Activated T-cell treated with anti-CD3 and anti-CD28 coated beads, Interleukin-2, amount 50 U/mL, for 4 hours (primary cell): ENCODE measurements around the gene TMEM214. TPM values are rescaled to one million over a fixed set of nuclear protein-coding genes. Genes with fewer than 3 reads are reported as not detected.
A peak's percentile ranks its signal among the peaks of the same experiment; 100 is the strongest.

Source experiments
- ATAC-seq, 2 donors: fragments of 200-7000 bp; cut with Tn5 transposase; one replicate each; pipeline ENCODE4 v1.10.0; 2021
- DNase-seq: peaks from one replicate; pipeline ENCODE4 v3.0.0-alpha.2; 2020
- H3K27me3 Mint-ChIP-seq: one replicate; pipeline ENCODE4 v1.8.0; 2021; ENCODE audit warnings: low read depth, mixed read lengths
- H3K36me3 Mint-ChIP-seq: one replicate; pipeline ENCODE4 v1.8.0; 2022; ENCODE audit warnings: mixed read lengths; ENCODE audit not compliant: insufficient read depth
- H3K4me1 Mint-ChIP-seq: one replicate; pipeline ENCODE4 v1.8.0; 2021; ENCODE audit warnings: low read depth, mixed read lengths
- H3K4me3 Mint-ChIP-seq: one replicate; pipeline ENCODE4 v1.8.0; 2021; ENCODE audit warnings: mild to moderate bottlenecking, moderate library complexity, mixed read lengths
- H3K9me3 Mint-ChIP-seq: one replicate; pipeline ENCODE4 v1.8.0; 2021; ENCODE audit warnings: mixed read lengths
- total RNA-seq, 3 donors: library from RNA; stranded (reverse); gene quantifications; one replicate each; pipeline ENCODE4 v1.2.1, GENCODE V29; 2021

TMEM214 gene
- total RNA-seq, 3 donors from 2014 or later: 59.0 to 71.3 (median 60.4) TPM

DNA sequence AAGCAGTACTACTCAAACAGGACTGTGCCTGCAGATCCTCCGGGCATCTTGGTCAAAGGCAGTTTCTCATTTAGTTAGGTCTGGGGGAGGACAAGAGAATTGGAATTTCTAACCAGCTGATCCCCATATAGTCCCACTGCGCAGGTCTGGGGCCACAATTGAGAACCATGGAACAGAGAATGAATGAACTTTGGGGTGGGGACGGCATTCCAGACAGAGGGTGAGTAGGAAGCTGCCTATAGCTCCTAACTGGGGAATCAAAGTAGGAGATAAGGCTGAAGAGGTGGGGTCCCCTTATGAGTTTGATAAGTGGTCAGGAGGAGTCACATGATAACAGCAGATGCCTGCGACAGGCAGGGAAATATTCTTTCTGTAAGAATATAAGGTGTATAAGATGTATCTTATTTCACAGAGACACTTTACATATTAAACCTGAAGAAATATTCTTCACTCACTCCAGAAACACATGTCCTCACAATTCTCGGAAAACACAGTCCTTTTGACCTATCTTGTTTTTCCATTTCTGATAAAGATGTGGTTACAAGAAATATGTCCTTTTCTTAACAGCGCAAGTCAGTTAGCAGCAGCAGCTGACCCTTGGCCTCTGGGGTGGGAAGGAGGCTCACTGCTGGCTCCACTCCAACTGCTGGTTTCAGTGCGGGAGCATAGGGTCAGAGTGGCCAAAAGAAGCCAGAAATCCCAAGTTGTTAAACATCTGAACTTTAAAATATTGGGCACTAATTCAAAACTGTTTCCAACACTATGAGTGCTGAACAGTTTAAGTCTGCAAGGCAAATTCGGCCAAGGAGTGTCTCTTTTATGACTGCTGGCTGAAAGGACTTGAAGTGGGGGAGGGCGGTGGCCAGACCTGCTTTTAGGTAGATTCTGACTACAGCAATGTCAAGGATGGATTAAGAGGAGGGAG, 12.6 kb upstream of the TMEM214 start:
- Mint-ChIP-seq H3K36me3 (peaks cover 6% of the 10 kb centered on the region), H3K4me1 (no peaks in the 10 kb centered on the region), H3K4me3 (no peak overlapping the region), H3K27me3 (no peaks in the 10 kb centered on the region), H3K9me3 (no peaks in the 10 kb centered on the region)
- ATAC-seq (no peak), DNase-seq (no peak)

DNA sequence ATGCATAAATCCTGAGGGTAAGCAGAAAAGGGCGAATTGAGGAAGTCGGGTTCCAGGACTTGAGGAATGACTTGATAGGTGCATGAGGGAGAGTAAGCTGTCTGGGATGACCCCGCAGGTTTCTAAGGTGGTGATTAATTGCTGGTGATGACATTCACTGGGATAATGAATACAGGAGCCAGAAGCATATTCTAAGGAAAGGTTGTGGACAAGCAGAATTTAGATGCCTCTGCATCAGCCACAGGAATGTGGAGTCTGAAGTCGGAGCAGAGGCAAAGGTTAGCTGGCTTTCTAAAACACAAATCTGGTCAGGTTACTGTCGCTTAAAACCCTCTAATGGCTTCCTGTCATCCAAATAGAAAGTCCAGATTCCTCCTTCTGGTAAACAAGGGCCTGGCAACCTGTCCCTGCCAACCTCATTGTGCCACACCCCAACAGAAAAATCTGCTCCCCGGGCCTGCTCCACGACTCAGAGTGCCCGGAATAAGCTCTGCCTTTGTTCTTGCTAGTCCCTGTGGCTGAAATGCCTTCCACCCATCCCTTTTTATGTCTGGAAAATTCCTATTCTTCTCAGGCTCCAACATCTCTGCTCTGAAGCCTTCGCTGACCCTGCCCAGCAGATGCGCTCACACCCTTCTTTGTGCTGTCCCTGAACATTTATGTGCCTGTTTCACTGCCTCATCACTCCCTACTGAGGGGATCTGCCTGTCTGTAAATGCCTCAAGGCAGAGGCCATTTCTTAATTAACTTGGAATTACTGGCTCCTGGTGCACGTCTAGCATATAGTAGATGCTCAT, 11.3 kb upstream of the TMEM214 start:
- H3K4me3 Mint-ChIP-seq: no peak overlapping the region

DNA sequence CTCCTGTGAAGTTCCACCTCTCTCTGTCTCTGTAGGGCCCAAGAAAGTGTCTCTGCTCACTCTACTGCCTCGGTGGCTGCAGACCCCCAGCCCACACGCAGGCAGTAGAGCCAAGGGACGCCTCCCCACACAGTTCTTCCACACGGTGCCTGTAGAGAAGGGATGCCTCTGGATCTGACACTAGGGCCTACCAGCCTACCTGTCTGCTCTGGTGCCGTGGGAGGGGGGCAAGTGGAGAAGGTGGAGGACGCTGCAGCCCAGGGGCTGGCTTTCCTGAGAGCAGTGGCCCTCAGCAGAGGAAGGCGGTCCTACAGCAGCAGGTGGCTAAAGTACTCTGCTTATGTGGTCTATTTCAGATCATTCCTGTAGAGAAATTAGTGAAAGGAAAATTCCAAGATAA, 9.0 kb upstream of the TMEM214 start:
- no peak for ATAC-seq

More for the DNA sequence above, 11.3 kb upstream of the TMEM214 start:
- Mint-ChIP-seq H3K27me3 (no peaks in the 10 kb centered on the region), H3K36me3 (peaks cover 8% of the 10 kb centered on the region), H3K4me1 (no peaks in the 10 kb centered on the region), H3K9me3 (no peaks in the 10 kb centered on the region)
- DNase-seq: no peak
- no peak for ATAC-seq

DNA sequence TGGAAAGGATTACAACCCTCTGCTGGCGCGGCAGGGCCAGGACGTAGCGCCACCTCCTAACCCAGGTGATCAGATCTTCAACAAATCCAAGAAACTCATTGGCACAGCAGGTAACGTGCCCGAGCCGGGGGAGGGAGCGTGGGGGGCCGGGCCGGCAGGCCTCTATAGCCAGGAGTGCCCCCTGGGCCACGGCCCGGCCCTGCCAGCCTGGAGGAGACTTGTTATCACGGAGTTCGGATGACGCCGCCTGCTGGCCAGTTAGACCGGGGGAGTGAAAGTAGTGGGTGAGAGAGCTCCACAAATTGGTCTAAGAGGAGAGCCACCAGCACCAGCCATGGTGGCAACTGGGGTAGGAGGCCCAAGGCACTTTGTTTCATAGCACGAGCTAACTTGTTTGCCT, 8.6 kb upstream of the TMEM214 start:
- H3K4me1 Mint-ChIP-seq: no peaks in the 10 kb centered on the region
- DNase-seq (no peak), ATAC-seq (no peak)
- no peak overlapping the region for H3K4me3 Mint-ChIP-seq
- H3K36me3 Mint-ChIP-seq: peaks cover 8% of the 10 kb centered on the region
- no peaks in the 10 kb centered on the region for H3K27me3 Mint-ChIP-seq
- no peaks in the 10 kb centered on the region for H3K9me3 Mint-ChIP-seq

More for the DNA sequence above, 9.0 kb upstream of the TMEM214 start:
- no peaks in the 10 kb centered on the region for H3K9me3 Mint-ChIP-seq
- DNase-seq: no peak
- no peaks in the 10 kb centered on the region for H3K27me3 Mint-ChIP-seq
- H3K4me3 Mint-ChIP-seq: no peak overlapping the region
- H3K4me1 Mint-ChIP-seq: no peaks in the 10 kb centered on the region
- peaks cover 8% of the 10 kb centered on the region for H3K36me3 Mint-ChIP-seq

DNA sequence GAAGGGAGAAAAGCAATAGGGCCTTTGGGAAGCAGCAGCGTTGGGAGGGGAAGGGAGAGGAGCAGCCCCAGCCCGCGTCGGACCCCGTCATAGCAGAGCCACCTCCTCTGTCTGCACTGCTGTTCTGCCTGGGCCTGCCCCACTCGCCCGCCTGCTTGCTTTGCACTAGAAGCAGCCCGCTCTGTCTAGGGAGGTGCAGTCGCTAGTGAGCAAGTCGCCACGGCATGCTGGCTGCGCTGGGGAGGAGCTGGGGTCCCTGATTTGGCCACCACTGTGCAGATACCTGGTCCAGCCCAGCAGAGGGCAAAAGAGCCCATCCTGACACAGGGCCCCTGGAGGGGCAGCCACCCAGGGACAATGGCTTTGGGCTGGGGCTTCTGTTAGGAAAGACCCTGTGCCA, 8.0 kb upstream of the TMEM214 start:
- Mint-ChIP-seq H3K4me3 (no peak overlapping the region), H3K27me3 (no peaks in the 10 kb centered on the region), H3K9me3 (no peaks in the 10 kb centered on the region), H3K36me3 (peaks cover 8% of the 10 kb centered on the region), H3K4me1 (no peaks in the 10 kb centered on the region)
- ATAC-seq (no peak), DNase-seq (no peak)

DNA sequence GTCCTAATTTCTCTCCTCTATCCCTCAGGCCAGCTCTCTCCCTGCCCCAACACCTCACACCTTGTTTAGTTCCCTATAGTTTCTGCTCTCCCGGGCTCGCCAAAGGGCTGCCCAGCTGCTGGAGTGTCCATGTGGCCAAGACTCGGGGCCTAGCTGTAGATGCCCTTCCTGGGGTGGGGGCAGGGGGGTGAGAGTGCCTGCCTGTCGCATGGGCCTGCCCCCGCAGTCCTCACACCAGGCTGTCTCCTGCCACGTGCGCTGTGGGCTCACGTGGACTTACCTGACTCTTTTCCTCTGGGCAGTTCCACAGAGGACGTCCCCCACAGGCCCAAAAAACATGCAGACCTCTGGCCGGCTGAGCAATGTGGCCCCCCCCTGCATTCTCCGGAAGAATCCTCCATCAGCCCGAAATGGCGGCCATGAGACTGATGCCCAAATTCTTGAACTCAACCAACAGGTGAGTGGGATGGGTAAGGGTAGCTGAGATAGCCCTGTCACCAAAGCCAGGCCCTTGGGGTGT, 7.4 kb upstream of the TMEM214 start:
- H3K36me3 Mint-ChIP-seq: peaks cover 8% of the 10 kb centered on the region
- ATAC-seq (no peak), DNase-seq (no peak)
- no peak overlapping the region for H3K4me3 Mint-ChIP-seq
- H3K27me3 Mint-ChIP-seq: no peaks in the 10 kb centered on the region
- no peaks in the 10 kb centered on the region for H3K9me3 Mint-ChIP-seq
- H3K4me1 Mint-ChIP-seq: peaks cover under 1% of the 10 kb centered on the region

DNA sequence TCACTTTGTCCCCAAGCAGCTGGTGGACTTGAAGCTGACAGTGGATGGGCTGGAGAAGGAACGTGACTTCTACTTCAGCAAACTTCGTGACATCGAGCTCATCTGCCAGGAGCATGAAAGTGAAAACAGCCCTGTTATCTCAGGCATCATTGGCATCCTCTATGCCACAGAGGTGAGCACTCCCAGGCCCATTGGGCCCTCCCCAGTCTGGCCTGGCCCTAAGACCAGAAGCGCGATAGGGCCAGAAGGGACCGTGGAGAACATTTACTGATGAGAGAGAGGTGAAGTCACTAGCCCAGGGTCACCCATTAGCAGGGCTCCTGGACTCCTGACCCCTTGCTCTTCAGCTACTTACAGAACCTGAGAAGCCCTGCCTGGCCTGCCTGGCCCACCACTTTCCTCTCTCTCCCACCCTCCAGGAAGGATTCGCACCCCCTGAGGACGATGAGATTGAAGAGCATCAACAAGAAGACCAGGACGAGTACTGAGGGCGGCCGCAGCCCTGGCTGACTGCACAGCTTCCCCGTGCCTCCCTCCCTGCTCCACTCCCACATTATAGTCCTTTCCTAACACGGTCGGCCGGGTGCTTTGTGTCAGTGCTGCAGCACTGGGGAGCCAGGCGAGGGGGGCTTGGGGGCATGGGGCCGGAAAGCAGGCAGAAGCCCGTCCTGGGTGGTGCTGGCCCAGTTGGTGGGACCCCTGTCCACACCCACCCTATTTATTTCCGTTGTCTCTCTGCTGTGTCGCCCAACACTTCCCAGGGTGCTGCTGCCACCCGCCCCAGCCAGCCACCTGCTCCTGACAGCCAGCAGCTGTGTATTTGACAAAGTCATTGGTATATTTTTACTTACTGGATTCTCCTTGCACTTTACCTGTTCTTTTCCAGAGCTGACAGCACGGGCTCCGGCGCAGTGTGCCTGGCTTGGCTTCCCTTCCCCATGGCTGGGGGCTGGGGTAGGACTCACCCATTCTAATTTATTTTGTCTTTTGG, 6.6 kb upstream of the TMEM214 start:
- no peak for DNase-seq
- H3K36me3 Mint-ChIP-seq: peaks cover 8% of the 10 kb centered on the region
- H3K4me3 Mint-ChIP-seq: no peak overlapping the region
- H3K4me1 Mint-ChIP-seq: peaks cover 3% of the 10 kb centered on the region
- H3K9me3 Mint-ChIP-seq: no peaks in the 10 kb centered on the region
- ATAC-seq: no peak
- H3K27me3 Mint-ChIP-seq: no peaks in the 10 kb centered on the region

DNA sequence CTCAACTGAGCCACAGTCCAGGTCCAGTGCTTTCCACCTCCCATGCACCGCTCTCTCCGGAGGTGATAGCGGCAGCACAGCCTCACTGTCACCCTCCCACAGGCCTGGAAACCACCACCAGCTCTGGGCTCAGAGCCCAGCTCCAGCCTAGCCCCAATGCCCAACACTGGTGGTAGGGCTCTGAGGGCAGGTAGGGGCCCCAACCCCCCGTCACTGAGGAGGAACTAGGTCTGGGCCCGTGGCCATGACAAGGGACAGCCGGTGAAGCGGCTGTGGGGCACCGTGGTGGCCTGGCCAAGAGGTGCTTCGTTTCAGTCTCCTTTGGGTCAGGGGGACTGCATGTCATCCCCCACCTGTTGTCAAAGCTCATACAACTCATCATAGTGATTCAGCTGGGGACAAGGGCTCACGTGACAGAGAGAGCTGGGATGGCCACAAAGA, 5.5 kb upstream of the TMEM214 start:
- Mint-ChIP-seq H3K9me3 (no peaks in the 10 kb centered on the region), H3K36me3 (peaks cover 8% of the 10 kb centered on the region), H3K4me1 (peaks cover 12% of the 10 kb centered on the region), H3K4me3 (no peak overlapping the region), H3K27me3 (no peaks in the 10 kb centered on the region)
- ATAC-seq: no peak
- no peak for DNase-seq

DNA sequence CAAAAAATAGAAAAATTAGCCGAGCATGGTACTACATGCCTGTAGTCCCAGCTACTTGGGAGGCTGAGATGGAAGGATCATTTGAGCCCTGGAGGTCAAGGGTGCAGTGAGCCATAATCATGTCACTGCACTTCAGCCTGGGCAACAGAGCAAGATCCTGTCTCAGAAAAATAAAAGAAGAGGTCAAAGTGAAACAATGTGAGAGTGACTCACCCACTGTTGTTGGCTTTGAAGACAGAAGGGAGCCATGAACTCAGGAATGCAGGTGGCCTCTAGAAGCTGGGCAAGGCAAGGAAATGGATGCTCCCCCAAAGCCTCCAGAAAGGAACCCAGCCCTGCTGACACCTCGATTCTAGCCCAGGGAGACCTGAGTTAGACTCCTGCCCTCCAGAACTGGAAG, 3.7 kb upstream of the TMEM214 start:
- no peak for DNase-seq
- H3K27me3 Mint-ChIP-seq: no peaks in the 10 kb centered on the region
- no peak for ATAC-seq
- peaks cover 23% of the 10 kb centered on the region for H3K4me1 Mint-ChIP-seq
- no peak overlapping the region for H3K4me3 Mint-ChIP-seq
- H3K9me3 Mint-ChIP-seq: no peaks in the 10 kb centered on the region
- H3K36me3 Mint-ChIP-seq: peaks cover 6% of the 10 kb centered on the region

DNA sequence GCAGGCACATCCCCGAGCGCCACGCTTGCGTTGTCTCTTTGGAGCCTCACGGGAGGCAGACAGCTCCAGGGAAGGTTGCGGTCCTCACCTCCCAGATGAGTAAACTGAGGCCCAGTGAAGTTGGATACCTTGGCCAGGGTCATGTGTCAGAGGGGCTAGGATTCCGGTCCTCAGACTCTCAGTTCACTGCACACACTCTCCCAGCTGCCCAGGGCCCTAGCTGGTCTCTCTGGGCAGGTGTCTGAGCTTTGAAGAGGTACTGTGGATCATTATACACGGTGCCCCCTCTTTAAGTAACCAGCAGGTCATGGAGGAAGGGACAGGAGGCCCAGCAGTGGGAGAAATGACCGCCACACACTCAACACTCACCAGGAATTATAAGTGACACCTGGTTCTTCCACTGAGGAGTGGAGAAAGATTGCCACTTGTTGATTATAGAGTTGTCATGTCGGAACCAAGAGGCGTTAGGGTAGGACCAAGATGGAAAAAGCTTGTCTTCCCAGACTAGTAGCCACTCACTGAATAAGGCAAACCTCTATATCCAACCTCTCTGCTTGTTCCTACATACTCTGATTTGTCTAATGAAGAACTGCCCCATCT, 588 bp downstream of the TMEM214 start:
- Mint-ChIP-seq H3K4me1 (peaks cover 32% of the 10 kb centered on the region), H3K4me3 (peak overlapping the region; percentile 93), H3K36me3 (peaks cover 18% of the 10 kb centered on the region), H3K9me3 (no peaks in the 10 kb centered on the region), H3K27me3 (no peaks in the 10 kb centered on the region)
- ATAC-seq (peak; percentile 8 to 12), DNase-seq (no peak)

DNA sequence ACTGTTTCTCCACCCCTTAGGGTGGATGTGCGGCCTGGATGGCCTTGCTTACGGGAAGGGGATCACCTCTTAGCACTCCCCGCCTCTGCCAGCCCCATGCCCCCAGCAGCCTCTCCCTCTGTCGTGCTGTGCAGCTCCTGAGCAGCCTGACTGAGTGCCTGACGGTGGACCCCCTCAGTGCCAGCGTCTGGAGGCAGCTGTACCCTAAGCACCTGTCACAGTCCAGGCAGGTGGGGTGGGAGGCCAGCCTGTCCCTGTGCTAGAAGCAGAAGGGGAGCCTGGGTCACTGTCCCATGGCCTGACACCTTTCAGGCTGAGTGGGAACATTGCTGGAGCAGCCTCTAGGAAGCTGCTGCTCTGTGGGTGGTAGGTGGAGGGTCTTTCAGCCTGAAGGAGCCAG, 5.2 kb downstream of the TMEM214 start:
- Mint-ChIP-seq H3K9me3 (no peaks in the 10 kb centered on the region), H3K36me3 (peaks cover 41% of the 10 kb centered on the region), H3K4me3 (no peak overlapping the region), H3K27me3 (no peaks in the 10 kb centered on the region), H3K4me1 (peaks cover 19% of the 10 kb centered on the region)
- DNase-seq: no peak
- no peak for ATAC-seq

DNA sequence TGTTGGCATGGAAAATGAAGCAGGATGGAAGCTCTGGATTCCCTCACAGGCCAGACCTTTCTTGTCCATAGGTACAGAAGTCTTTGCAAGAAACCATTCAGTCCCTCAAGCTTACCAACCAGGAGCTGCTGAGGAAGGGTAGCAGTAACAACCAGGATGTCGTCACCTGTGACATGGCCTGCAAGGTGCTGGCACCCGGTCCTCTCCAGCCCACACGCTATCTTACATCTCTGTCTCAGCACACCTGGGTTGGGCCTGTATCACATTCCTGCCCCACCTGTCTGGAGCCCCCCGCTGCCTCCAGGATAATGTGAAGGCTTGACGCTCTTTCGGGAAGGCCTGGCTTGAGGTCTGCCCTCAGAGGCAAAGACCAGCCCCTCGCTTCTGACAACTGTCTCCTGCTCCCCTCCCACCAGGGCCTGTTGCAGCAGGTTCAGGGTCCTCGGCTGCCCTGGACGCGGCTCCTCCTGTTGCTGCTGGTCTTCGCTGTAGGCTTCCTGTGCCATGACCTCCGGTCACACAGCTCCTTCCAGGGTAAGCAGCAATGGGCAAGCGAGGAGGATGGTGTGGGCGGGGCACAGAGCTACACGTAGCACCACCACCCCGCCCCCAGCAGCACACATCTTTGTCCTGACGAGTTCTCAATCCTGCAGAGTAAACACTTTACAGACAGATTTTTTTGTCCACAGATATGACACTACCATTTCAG, 6.0 kb downstream of the TMEM214 start:
- ATAC-seq: no peak
- H3K9me3 Mint-ChIP-seq: no peaks in the 10 kb centered on the region
- no peaks in the 10 kb centered on the region for H3K27me3 Mint-ChIP-seq
- no peak overlapping the region for H3K4me3 Mint-ChIP-seq
- peaks cover 14% of the 10 kb centered on the region for H3K4me1 Mint-ChIP-seq
- H3K36me3 Mint-ChIP-seq: peaks cover 41% of the 10 kb centered on the region
- DNase-seq: no peak

DNA sequence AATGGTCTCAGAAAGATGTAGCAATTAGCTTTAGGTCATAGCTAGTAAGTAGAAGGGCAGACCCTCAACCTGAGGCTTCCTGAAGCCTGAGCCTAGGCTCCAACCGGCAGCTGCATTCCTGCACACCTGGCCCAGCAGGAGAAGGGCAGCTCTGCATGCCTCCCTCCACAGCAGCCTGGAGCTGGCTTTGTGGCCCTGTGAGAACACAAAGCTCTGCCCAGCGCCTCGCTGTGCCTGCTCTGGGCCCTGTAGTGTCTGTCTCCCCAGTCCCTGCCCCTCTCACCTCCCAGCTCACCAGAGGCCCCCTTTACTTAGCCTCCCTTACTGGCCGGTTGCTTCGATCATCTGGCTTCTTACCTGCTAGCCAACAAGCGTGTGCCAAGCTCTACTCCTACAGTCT, 6.7 kb downstream of the TMEM214 start:
- H3K4me1 Mint-ChIP-seq: peaks cover 8% of the 10 kb centered on the region
- no peak for DNase-seq
- no peaks in the 10 kb centered on the region for H3K9me3 Mint-ChIP-seq
- ATAC-seq: no peak
- H3K36me3 Mint-ChIP-seq: peaks cover 36% of the 10 kb centered on the region
- no peaks in the 10 kb centered on the region for H3K27me3 Mint-ChIP-seq
- H3K4me3 Mint-ChIP-seq: no peak overlapping the region
